Epithelial cell of proximal tubule (primary cell): ENCODE measurements around the gene FTO. TPM values are rescaled to one million over a fixed set of nuclear protein-coding genes. Genes with fewer than 3 reads are reported as not detected.

Experiments used
- DNase-seq: peaks from one replicate; pipeline ENCODE4 v3.0.0-alpha.2; 2011; ENCODE audit warnings: low read depth
- H3K4me3 ChIP-seq: 2 replicates; pipeline ENCODE4 v1.5.1; 2011; ENCODE audit warnings: low read depth, mild to moderate bottlenecking, low read length
- total RNA-seq: library from RNA; depleted of rRNA; stranded (reverse); fragments of >200 nt; gene quantifications from 2 replicates; pipeline ENCODE4 v1.2.3, GENCODE V29; 2015
- TF ChIP-seq, protein P1 (sequence below): conservative IDR thresholded peaks from 2 replicates; pipeline ENCODE4 v1.5.1; 2012; ENCODE audit warnings: low read depth, mild to moderate bottlenecking, low read length

FTO gene
- total RNA-seq, 1 donor from 2014 or later: 62.7 TPM

DNA sequence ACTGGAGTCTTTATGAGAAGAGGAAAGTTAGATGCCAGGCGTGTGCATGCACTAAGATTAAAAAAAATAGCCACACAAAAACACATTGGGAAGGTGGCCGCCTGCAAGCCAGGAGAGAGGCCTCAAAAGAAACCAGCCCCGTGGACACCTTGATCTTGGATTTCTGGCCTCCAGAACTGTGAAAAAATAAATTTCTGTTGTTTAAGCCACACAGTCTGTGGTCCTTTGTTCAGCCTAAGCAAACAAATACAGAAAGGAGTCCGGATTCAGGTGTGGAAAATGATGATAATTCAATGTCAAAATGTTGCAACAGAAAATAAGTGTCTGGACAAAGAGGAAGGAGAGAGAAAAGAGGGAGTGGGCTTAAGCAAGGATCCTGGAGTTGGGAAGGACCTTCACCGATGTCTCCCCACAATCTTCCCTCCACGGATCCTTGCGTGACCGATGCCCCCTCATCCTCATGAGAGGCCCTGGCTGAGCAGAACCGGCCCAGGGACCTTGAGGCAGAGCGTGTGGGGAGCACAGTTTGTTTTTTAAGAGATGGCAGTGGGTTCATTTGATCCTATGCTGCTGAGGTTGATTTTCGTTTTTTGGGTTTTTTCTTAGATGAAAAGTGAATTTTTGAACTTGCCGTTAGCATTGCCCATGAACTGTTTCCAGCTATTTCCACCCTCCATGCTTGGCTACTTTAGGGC, 449.4 kb downstream of the FTO start:
- H3K4me3 ChIP-seq: no peak overlapping the region
- TF ChIP-seq, protein P1, sequence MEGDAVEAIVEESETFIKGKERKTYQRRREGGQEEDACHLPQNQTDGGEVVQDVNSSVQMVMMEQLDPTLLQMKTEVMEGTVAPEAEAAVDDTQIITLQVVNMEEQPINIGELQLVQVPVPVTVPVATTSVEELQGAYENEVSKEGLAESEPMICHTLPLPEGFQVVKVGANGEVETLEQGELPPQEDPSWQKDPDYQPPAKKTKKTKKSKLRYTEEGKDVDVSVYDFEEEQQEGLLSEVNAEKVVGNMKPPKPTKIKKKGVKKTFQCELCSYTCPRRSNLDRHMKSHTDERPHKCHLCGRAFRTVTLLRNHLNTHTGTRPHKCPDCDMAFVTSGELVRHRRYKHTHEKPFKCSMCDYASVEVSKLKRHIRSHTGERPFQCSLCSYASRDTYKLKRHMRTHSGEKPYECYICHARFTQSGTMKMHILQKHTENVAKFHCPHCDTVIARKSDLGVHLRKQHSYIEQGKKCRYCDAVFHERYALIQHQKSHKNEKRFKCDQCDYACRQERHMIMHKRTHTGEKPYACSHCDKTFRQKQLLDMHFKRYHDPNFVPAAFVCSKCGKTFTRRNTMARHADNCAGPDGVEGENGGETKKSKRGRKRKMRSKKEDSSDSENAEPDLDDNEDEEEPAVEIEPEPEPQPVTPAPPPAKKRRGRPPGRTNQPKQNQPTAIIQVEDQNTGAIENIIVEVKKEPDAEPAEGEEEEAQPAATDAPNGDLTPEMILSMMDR: no peak
- DNase-seq: no peak

DNA sequence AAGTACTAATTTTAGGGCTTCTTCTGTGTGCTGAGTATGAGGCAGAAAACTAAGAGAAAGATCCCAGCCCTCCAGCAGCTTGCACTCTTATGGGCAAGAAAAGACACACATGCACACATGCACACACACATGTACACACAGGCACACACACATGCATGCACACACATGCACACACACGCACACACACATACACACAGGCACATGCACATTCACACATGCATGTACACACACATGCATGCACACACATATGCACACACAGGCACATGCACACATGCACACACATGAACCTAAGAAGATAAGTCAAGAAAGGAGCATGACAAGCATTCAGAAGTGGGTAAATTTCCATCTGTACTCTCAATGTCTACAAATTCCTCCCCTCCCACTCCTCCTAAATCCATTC, 452.4 kb downstream of the FTO start:
- no peak overlapping the region for H3K4me3 ChIP-seq
- TF ChIP-seq, protein P1: no peak
- DNase-seq: no peak

DNA sequence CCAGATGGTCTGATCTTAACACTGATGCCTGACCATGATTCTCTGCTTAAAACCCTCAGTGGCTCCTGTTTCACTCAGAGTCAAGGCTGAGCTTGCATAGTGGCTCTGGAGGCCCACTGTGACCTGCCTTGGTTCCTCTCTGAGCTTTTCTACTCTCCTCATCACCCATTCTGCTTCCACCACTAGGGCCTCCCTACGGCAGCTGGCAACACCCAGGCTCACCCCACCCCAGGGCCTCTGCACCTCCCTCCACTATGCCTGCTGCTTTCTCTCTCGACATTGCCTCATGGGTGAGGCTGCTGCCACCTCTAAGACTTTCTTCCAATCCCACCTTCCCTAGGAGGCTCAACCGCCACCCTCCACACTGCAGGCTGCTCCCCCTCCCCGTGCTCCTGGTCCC, 455.0 kb downstream of the FTO start:
- TF ChIP-seq, protein P1: no peak
- no peak overlapping the region for H3K4me3 ChIP-seq

DNA sequence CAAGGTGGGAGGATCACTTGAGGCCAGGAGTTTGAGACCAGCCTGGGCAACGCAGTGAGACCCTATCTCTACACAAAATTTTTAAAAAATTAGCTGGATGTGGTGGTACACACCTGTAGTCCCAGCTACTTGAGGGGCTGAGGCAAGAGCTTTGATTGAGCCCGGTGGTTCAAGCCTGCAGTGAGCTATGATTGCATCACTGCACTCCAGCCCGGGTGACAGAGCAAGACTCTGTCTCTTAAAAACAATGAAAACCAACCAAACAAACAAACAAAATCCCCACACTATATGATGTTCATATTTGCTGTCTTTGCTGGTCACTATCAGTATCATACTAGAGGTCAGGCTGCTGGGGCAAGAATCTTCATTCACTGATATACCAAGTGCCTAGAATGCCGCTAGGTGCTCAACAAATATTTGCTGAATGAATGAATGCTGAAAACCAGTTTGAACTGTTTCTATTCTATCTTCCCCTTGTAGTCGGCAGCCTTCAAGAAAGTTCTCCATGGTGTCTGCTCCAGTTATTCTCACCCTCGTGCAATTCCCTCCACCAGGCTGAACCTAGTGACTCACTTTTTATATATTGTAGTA, 455.6 kb downstream of the FTO start:
- DNase-seq: no peak
- TF ChIP-seq, protein P1: no peak
- no peak overlapping the region for H3K4me3 ChIP-seq

More for the DNA sequence above, 455.0 kb downstream of the FTO start:
- DNase-seq: no peak

DNA sequence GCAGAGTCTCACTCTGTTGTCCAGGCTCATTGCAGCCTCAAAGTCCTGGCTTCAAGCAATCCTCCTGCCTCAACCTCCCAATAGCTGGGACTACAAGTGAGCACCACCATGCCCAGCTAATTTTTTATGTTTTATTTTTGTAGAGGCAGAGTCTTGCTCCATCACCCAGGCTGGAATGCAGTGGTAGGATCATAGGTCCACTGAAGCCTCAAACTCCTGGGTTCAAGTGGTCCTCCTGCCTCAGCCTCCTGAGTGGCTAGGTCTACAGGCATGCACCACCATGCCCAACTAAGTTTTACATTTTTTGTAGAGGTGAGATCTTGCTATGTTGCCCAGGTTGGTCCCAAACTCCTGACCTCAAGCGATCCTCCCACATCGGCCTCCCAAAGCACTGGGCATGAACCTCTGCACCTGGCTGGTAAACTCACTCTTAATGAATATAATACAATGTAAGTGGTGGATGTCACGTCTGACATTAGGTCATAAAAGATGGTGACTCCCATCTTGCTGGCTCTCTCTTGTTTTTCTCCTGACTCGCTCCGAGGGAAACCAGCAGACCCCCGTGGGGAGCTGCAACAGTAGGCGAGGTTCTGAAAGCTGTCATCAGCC, 456.4 kb downstream of the FTO start:
- no peak overlapping the region for H3K4me3 ChIP-seq
- no peak for DNase-seq
- TF ChIP-seq, protein P1: no peak

DNA sequence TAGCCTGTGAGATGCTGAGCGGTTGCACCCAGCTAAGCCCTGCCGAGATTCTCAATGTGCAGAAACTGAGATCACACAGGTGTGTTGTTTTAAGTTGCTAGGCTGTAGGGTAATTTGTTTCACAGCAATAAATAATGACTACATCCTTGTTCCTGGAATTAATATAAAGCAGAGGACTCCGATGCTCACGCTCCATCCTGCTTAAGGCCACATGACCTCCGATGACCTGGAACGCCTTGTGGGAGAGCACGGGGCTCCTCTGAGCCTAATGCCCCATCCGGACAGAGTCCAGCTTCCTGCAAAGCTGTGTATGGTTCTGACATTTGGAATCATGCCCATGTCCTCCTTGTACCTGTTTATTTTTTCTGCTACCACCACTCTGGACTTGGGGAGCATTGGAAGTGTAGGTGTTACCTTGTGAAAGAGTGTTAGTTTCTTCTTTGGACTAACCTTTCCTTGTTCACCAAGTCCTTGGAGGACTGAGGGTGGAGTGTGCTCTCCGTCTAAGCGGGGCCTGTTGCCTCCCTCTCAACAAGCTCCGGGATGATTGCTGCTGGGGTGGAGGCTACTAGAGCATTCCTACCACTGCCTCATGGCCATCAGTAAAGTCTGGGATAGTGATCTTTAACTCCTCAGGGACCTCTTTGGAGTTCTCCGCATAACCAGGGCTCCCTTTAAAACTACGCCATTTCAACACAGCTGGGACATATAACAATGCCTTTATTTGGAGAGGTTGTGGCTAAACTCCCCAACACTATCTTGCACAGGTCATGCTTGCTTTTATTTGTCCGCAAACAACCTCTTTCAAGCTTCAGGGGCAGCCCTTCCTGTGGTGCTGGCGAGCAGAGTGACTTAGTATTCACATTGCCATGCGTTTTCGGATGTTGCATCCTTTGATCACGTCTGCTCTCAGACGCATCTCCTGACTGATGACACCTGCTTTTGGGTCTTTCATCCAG, 457.3 kb downstream of the FTO start:
- TF ChIP-seq, protein P1: no peak
- DNase-seq: no peak
- no peak overlapping the region for H3K4me3 ChIP-seq
